ENCODE data around the gene ZFYVE27.

The ZFYVE27 gene

GRCh38 chr10:97800474-97800873 lies 63.5 kb downstream of the ZFYVE27 start:
- Histone ChIP-seq H2AFZ (ENCODE audit: low read depth, low read length) (no peak overlapping the region), H3K4me3 (ENCODE audit: low read depth in 1 of 2, low read length in 2 of 2) (no peak overlapping the region), H3K9ac (ENCODE audit: low read depth, low read length) (no peak overlapping the region), H4K20me1 (ENCODE audit: insufficient read depth, low read length) (no peaks in the 10 kb centered on the region), H3K4me2 (ENCODE audit: insufficient read depth, low read length) (no peak overlapping the region), H3K27ac (ENCODE audit: low read length) (no peak overlapping the region), H3K27me3 (ENCODE audit: insufficient read depth, low read length, poor library complexity) (peaks cover 15% of the 10 kb centered on the region), H3K36me3 (ENCODE audit: insufficient read depth, low read length) (no peaks in the 10 kb centered on the region), H3K79me2 (ENCODE audit: insufficient read depth, low read length) (no peaks in the 10 kb centered on the region), H3K9me3 (ENCODE audit: insufficient read depth, low read length, severe bottlenecking) (peaks cover 6% of the 10 kb centered on the region), H3K4me1 (ENCODE audit: insufficient read depth, low read length) (peaks cover 13% of the 10 kb centered on the region)
- DNase-seq (no peak), ATAC-seq (ENCODE audit: insufficient read depth, low read depth) (no peak)
- TF ChIP-seq EZH2 (IDR thresholded peaks at IDR 0.05; ENCODE audit: borderline replicate concordance, low read depth, low read length, severe bottlenecking) (no peak), CTCF (IDR thresholded peaks at IDR 0.05; ENCODE audit: borderline replicate concordance, extremely low read depth, low read length, poor library complexity, severe bottlenecking) (no peak)

GRCh38 chr10:97801422-97801821 lies 64.5 kb downstream of the ZFYVE27 start:
- no peaks in the 10 kb centered on the region; the same call in 1 of the 2 replicates for H4K20me1 ChIP-seq (ENCODE audit: insufficient read depth, low read length)
- ATAC-seq (ENCODE audit: insufficient read depth, low read depth) (no peak), DNase-seq (no peak)
- no peaks in the 10 kb centered on the region for H3K79me2 ChIP-seq (ENCODE audit: insufficient read depth, low read length)
- no peak overlapping the region for H2AFZ ChIP-seq (ENCODE audit: low read depth, low read length)
- peaks cover 15% of the 10 kb centered on the region for H3K27me3 ChIP-seq (ENCODE audit: insufficient read depth, low read length, poor library complexity)
- H3K9ac ChIP-seq (ENCODE audit: low read depth, low read length) = no peak overlapping the region
- H3K4me1 ChIP-seq (ENCODE audit: insufficient read depth, low read length) = peaks cover 7% of the 10 kb centered on the region
- H3K9me3 ChIP-seq (ENCODE audit: insufficient read depth, low read length, severe bottlenecking) = peaks cover 6% of the 10 kb centered on the region
- no peak overlapping the region for H3K4me3 ChIP-seq (ENCODE audit: low read depth in 1 of 2, low read length in 2 of 2)
- TF ChIP-seq CTCF (IDR thresholded peaks at IDR 0.05; ENCODE audit: borderline replicate concordance, extremely low read depth, low read length, poor library complexity, severe bottlenecking) = no peak
- H3K27ac ChIP-seq (ENCODE audit: low read length) = no peak overlapping the region
- H3K4me2 ChIP-seq (ENCODE audit: insufficient read depth, low read length) = no peak overlapping the region
- no peaks in the 10 kb centered on the region for H3K36me3 ChIP-seq (ENCODE audit: insufficient read depth, low read length)

GRCh38 chr10:97805096-97805884 lies 68.4 kb downstream of the ZFYVE27 start:
- H3K27ac ChIP-seq (ENCODE audit: low read length) = no peak overlapping the region
- H3K36me3 ChIP-seq (ENCODE audit: insufficient read depth, low read length) = no peaks in the 10 kb centered on the region
- H4K20me1 ChIP-seq (ENCODE audit: insufficient read depth, low read length) = no peaks in the 10 kb centered on the region; the same call in 1 of the 2 replicates
- no peak overlapping the region for H3K9ac ChIP-seq (ENCODE audit: low read depth, low read length)
- ATAC-seq (ENCODE audit: insufficient read depth, low read depth) (no peak), DNase-seq (no peak)
- no peaks in the 10 kb centered on the region for H3K9me3 ChIP-seq (ENCODE audit: insufficient read depth, low read length, severe bottlenecking)
- no peaks in the 10 kb centered on the region for H3K79me2 ChIP-seq (ENCODE audit: insufficient read depth, low read length)
- H3K4me2 ChIP-seq (ENCODE audit: insufficient read depth, low read length) = no peak overlapping the region
- no peak overlapping the region for H3K4me3 ChIP-seq (ENCODE audit: low read depth in 1 of 2, low read length in 2 of 2)
- no peak overlapping the region for H2AFZ ChIP-seq (ENCODE audit: low read depth, low read length)
- no peak for TF ChIP-seq CTCF (IDR thresholded peaks at IDR 0.05; ENCODE audit: borderline replicate concordance, extremely low read depth, low read length, poor library complexity, severe bottlenecking)
- no peak for TF ChIP-seq EZH2 (IDR thresholded peaks at IDR 0.05; ENCODE audit: borderline replicate concordance, low read depth, low read length, severe bottlenecking)
- peaks cover 13% of the 10 kb centered on the region for H3K27me3 ChIP-seq (ENCODE audit: insufficient read depth, low read length, poor library complexity)
- no peaks in the 10 kb centered on the region for H3K4me1 ChIP-seq (ENCODE audit: insufficient read depth, low read length)
